ENCODE data around the gene DLG2. TPM values are rescaled to one million over a fixed set of nuclear protein-coding genes. Genes with fewer than 3 reads are reported as not detected.
"Not testable (repeated sequence)": the region's sequence is repeated elsewhere in the genome, so short reads cannot be mapped to it uniquely, and the experiment has no call there.

The DLG2 gene
- total and polyA plus RNA-seq, 9 of the 15 experiments (the other 6 are each of a cell fraction or from before 2014, with no cell fraction given): 0.52 to 1.6 (median 0.95) TPM

- WGBS (ENCODE audit: insufficient coverage, low coverage, missing lambda C conversion rate): 0% methylated on average over 2 of the region's 33 CpGs
- in situ Hi-C loops (cut with MboI); DNase-seq (ENCODE audit: extremely low read depth in 1 of 4, low spot score in 3 of 4); H3K4me1 ChIP-seq (replicated peaks in 1 of 2; ENCODE audit: control insufficient read depth in 2 of 2, insufficient read depth in 2 of 2, low read length in 2 of 2); BruUV-seq (replicated peaks); POLR2A ChIA-PET; H3K9ac ChIP-seq (ENCODE audit: insufficient read depth in 1 of 2, low read depth in 2 of 2, low read length in 2 of 2); ATAC-seq; H3K27me3 ChIP-seq (ENCODE audit: control insufficient read depth in 2 of 2, insufficient read depth in 2 of 2, low read length in 2 of 2); CTCF ChIA-PET (ENCODE audit: low intra/inter-chr PET ratio); H3K27ac ChIP-seq (ENCODE audit: extremely low read depth, low read depth, low read length); H3K9me1 ChIP-seq (ENCODE audit: control insufficient read depth, insufficient read depth, low read length); H3K79me2 ChIP-seq (ENCODE audit: control insufficient read depth, insufficient read depth, low read length); H2AFZ ChIP-seq (ENCODE audit: low read depth, low read length); H3K36me3 ChIP-seq (ENCODE audit: control insufficient read depth, insufficient read depth, low read length); FAIRE-seq; intact Hi-C loops (cut with micrococcal nuclease); H4K20me1 ChIP-seq (replicated peaks; ENCODE audit: control insufficient read depth, insufficient read depth, low read length); H3K4me3 ChIP-seq; H3K4me2 ChIP-seq (ENCODE audit: insufficient read depth, low read length); H3K9me3 ChIP-seq (replicated peaks; ENCODE audit: control insufficient read depth, insufficient read depth, low read depth, low read length): not testable (repeated sequence)
Observed at GRCh38 chr11:84308491-84308890, 1318.7 kb downstream of the DLG2 start.

GRCh38 chr11:84300092-84300491 is 1327.1 kb downstream of the DLG2 start:
- Histone ChIP-seq H3K9me1 (ENCODE audit: control insufficient read depth, insufficient read depth, low read length) (no peaks in the 10 kb centered on the region), H2AFZ (ENCODE audit: low read depth, low read length) (no peak overlapping the region), H3K9ac (ENCODE audit: insufficient read depth in 1 of 2, low read depth in 2 of 2, low read length in 2 of 2) (no peak overlapping the region), H3K9me3 (replicated peaks; ENCODE audit: control insufficient read depth, insufficient read depth, low read depth, low read length) (no peaks in the 10 kb centered on the region), H3K36me3 (ENCODE audit: control insufficient read depth, insufficient read depth, low read length) (no peaks in the 10 kb centered on the region), H3K4me1 (replicated peaks in 1 of 2; ENCODE audit: control insufficient read depth in 2 of 2, insufficient read depth in 2 of 2, low read length in 2 of 2) (no peaks in the 10 kb centered on the region), H3K4me2 (ENCODE audit: insufficient read depth, low read length) (no peak overlapping the region), H3K4me3 (no peak overlapping the region), H3K27ac (ENCODE audit: extremely low read depth, low read depth, low read length) (no peak overlapping the region), H3K79me2 (ENCODE audit: control insufficient read depth, insufficient read depth, low read length) (no peaks in the 10 kb centered on the region), H3K27me3 (ENCODE audit: control insufficient read depth in 2 of 2, insufficient read depth in 2 of 2, low read length in 2 of 2) (no peaks in the 10 kb centered on the region), H4K20me1 (replicated peaks; ENCODE audit: control insufficient read depth, insufficient read depth, low read length) (no peaks in the 10 kb centered on the region)
- POLR2A ChIA-PET: no interaction called here
- 0% methylated on average over 1 of the region's 1 CpG for WGBS (ENCODE audit: insufficient coverage, low coverage, missing lambda C conversion rate)
- DNase-seq (ENCODE audit: extremely low read depth in 1 of 4, low spot score in 3 of 4): no peak
- CTCF ChIA-PET (ENCODE audit: low intra/inter-chr PET ratio): no interaction called here
- no TSS peak for BruUV-seq (replicated peaks)
- intact Hi-C loops (cut with micrococcal nuclease) (no loop called here), in situ Hi-C loops (cut with MboI) (no loop called here)
- FAIRE-seq: no peak
- no peak for ATAC-seq
- no peak for TF ChIP-seq BMI1 (IDR thresholded peaks at IDR 0.05; ENCODE audit: low read length)
- no peak for TF ChIP-seq MBD1 (CRISPR knock-in tag; IDR thresholded peaks at IDR 0.05)
- no peak for TF ChIP-seq HLTF (IDR thresholded peaks at IDR 0.05)
- no peak for TF ChIP-seq NBN (IDR thresholded peaks at IDR 0.05; ENCODE audit: low read depth)
- TF ChIP-seq ZNF699 (CRISPR knock-in tag; IDR thresholded peaks at IDR 0.05; ENCODE audit: insufficient replicate concordance): no peak
- TF ChIP-seq SFPQ (IDR thresholded peaks at IDR 0.05; ENCODE audit: low read depth, low read length): no peak
- no peak for TF ChIP-seq CEBPZ (IDR thresholded peaks at IDR 0.05; ENCODE audit: borderline replicate concordance, low read depth, low read length)
- TF ChIP-seq GATAD2B (IDR thresholded peaks at IDR 0.05; ENCODE audit: borderline replicate concordance): no peak

Measured in K562 (cell line).